DND-41 (cell line): ENCODE data around the gene FUZ.
A peak's percentile ranks its signal among the peaks of the same experiment; 100 is the strongest.

Experiments
- ATAC-seq: fragments of 200-7000 bp; cut with Tn5 transposase; 3 replicates; pipeline ENCODE4 v1.9.1; 2021; ENCODE audit warnings: low read depth; ENCODE audit not compliant: insufficient read depth
- DNase-seq: peaks from one replicate; pipeline ENCODE4 v3.0.0-alpha.2; 2020
- H2AFZ ChIP-seq: 2 replicates; pipeline ENCODE4 v1.6.0; 2012; ENCODE audit warnings: low read depth, low read length
- H3K27ac ChIP-seq: 2 replicates; pipeline ENCODE4 v1.5.1; 2012; ENCODE audit warnings: low read length, inconsistent platforms
- H3K27me3 ChIP-seq: fragments of 200-600 bp; sonication (generic); 2 replicates; pipeline ENCODE4 v1.6.0; 2012; ENCODE audit warnings: low read length, mild to moderate bottlenecking, inconsistent platforms; ENCODE audit not compliant: insufficient read depth, poor library complexity
- H3K36me3 ChIP-seq: 2 replicates; pipeline ENCODE4 v1.5.1; 2012; ENCODE audit warnings: low read length, inconsistent platforms; ENCODE audit not compliant: insufficient read depth
- H3K4me1 ChIP-seq: 2 replicates; pipeline ENCODE4 v1.5.1; 2012; ENCODE audit warnings: mild to moderate bottlenecking, low read length; ENCODE audit not compliant: insufficient read depth
- H3K4me2 ChIP-seq: 2 replicates; pipeline ENCODE4 v1.6.0; 2012; ENCODE audit warnings: mild to moderate bottlenecking, moderate library complexity, low read length, inconsistent platforms; ENCODE audit not compliant: insufficient read depth
- H3K4me3 ChIP-seq, 2 experiments: fragments of 200-600 bp in 1 of 2; shearing (Covaris generic) in 1 of 2; 2 replicates each; pipeline ENCODE4 v1.5.1; 2012 to 2016; ENCODE audit warnings: inconsistent platforms in 2 of 2, low read length in 2 of 2, mild to moderate bottlenecking in 2 of 2, low read depth in 1 of 2, moderate library complexity in 1 of 2
- H3K79me2 ChIP-seq: 2 replicates; pipeline ENCODE4 v1.6.0; 2012; ENCODE audit warnings: low read length, inconsistent platforms; ENCODE audit not compliant: insufficient read depth
- H3K9ac ChIP-seq: 2 replicates; pipeline ENCODE4 v1.6.0; 2012; ENCODE audit warnings: low read depth, mild to moderate bottlenecking, inconsistent platforms, low read length, moderate library complexity
- H3K9me3 ChIP-seq: 2 replicates; pipeline ENCODE4 v1.5.1; 2012; ENCODE audit warnings: low read length, moderate library complexity, mild to moderate bottlenecking, inconsistent platforms; ENCODE audit not compliant: insufficient read depth, severe bottlenecking
- H4K20me1 ChIP-seq: 2 replicates; pipeline ENCODE4 v1.6.0; 2012; ENCODE audit warnings: low read length; ENCODE audit not compliant: insufficient read depth
- CTCF ChIP-seq: IDR thresholded peaks from 2 replicates; pipeline ENCODE4 v1.5.1; 2012; ENCODE audit warnings: borderline replicate concordance, low read length, moderate library complexity, mild to moderate bottlenecking; ENCODE audit not compliant: poor library complexity, severe bottlenecking; ENCODE audit errors: extremely low read depth
- EZH2 ChIP-seq: IDR thresholded peaks from 3 replicates; pipeline ENCODE4 v1.6.1; 2012; ENCODE audit warnings: borderline replicate concordance, low read depth, mild to moderate bottlenecking, moderate library complexity, low read length, inconsistent platforms; ENCODE audit not compliant: severe bottlenecking

Gene FUZ

GRCh38 chr19:49814010-49814409 lies 918 bp upstream of the FUZ start:
- peak overlapping the region; percentile 70 for H3K4me2 ChIP-seq

GRCh38 chr19:49812452-49812996 lies 568 bp downstream of the FUZ start:
- peaks cover 21% of the 10 kb centered on the region for H3K36me3 ChIP-seq
- H3K27me3 ChIP-seq, result no peaks in the 10 kb centered on the region
- H3K9me3 ChIP-seq, result no peaks in the 10 kb centered on the region
- H2AFZ ChIP-seq, result peak overlapping the region; percentile 82
- H3K9ac ChIP-seq, result peak overlapping the region; percentile 69
- TF ChIP-seq EZH2, result no peak
- H3K4me2 ChIP-seq, result peak overlapping the region; percentile 70
- H3K27ac ChIP-seq, result peak overlapping the region; percentile 89
- H3K4me1 ChIP-seq, result peaks cover 33% of the 10 kb centered on the region
- peaks cover 12% of the 10 kb centered on the region for H3K79me2 ChIP-seq
- H4K20me1 ChIP-seq, result no peaks in the 10 kb centered on the region
- ATAC-seq (no peak), DNase-seq (no peak)
- H3K4me3 ChIP-seq, result peak overlapping the region; percentile 34 to 68

More at GRCh38 chr19:49814010-49814409, 918 bp upstream of the FUZ start:
- Histone ChIP-seq H3K4me1 (peaks cover 36% of the 10 kb centered on the region), H3K9ac (peak overlapping the region; percentile 69), H3K4me3 (peak overlapping the region; percentile 34 to 68; a peak in 3 of 4 replicates), H4K20me1 (no peaks in the 10 kb centered on the region; the same call in 1 of the 2 replicates), H3K36me3 (peaks cover 12% of the 10 kb centered on the region; the same call in 1 of the 2 replicates), H3K9me3 (no peaks in the 10 kb centered on the region), H3K79me2 (peaks cover 22% of the 10 kb centered on the region), H3K27me3 (no peaks in the 10 kb centered on the region), H2AFZ (peak overlapping the region; percentile 82), H3K27ac (peak overlapping the region; percentile 89; the same call in 1 of the 2 replicates)
- DNase-seq (no peak), ATAC-seq (no peak)
- TF ChIP-seq EZH2 (no peak), CTCF (no peak)

GRCh38 chr19:49811328-49811727 lies 1.8 kb downstream of the FUZ start:
- peak overlapping the region; percentile 7; the same call in 1 of the 2 replicates for H3K27ac ChIP-seq
- H4K20me1 ChIP-seq, result no peaks in the 10 kb centered on the region
- no peak overlapping the region for H2AFZ ChIP-seq
- no peaks in the 10 kb centered on the region for H3K27me3 ChIP-seq
- ATAC-seq, result no peak
- H3K9ac ChIP-seq, result no peak overlapping the region
- TF ChIP-seq EZH2, result no peak
- no peak for TF ChIP-seq CTCF
- H3K4me1 ChIP-seq, result peaks cover 24% of the 10 kb centered on the region
- H3K79me2 ChIP-seq, result peaks cover 12% of the 10 kb centered on the region
- H3K4me3 ChIP-seq, result no peak overlapping the region
- no peak overlapping the region for H3K4me2 ChIP-seq
- H3K9me3 ChIP-seq, result no peaks in the 10 kb centered on the region
- H3K36me3 ChIP-seq, result peaks cover 32% of the 10 kb centered on the region
- no peak for DNase-seq

- TF ChIP-seq EZH2 (no peak), CTCF (no peak)
- no peak overlapping the region for H3K4me3 ChIP-seq
- H3K9me3 ChIP-seq, result no peaks in the 10 kb centered on the region
- no peak overlapping the region for H2AFZ ChIP-seq
- peaks cover 24% of the 10 kb centered on the region for H3K4me1 ChIP-seq
- H3K27ac ChIP-seq, result no peak overlapping the region
- H3K79me2 ChIP-seq, result peaks cover 12% of the 10 kb centered on the region
- ATAC-seq, result no peak
- no peaks in the 10 kb centered on the region for H4K20me1 ChIP-seq
- H3K4me2 ChIP-seq, result no peak overlapping the region
- no peak overlapping the region for H3K9ac ChIP-seq
- H3K27me3 ChIP-seq, result no peaks in the 10 kb centered on the region
- peaks cover 45% of the 10 kb centered on the region for H3K36me3 ChIP-seq
- DNase-seq, result no peak
Measured at GRCh38 chr19:49809941-49810389, 3.1 kb downstream of the FUZ start.
